SK-N-DZ (cell line): ENCODE measurements around the gene DALRD3. TPM values are rescaled to one million over a fixed set of nuclear protein-coding genes. Genes with fewer than 3 reads are reported as not detected.
A peak's percentile ranks its signal among the peaks of the same experiment; 100 is the strongest.

Experiments used
- DNase-seq: peaks from one replicate; pipeline ENCODE4 v3.0.0-alpha.2; 2015; ENCODE audit warnings: low spot score
- polyA plus RNA-seq, 2 experiments: library from polyadenylated mRNA; depleted of rRNA; stranded (reverse); fragments of >200 nt; gene quantifications; 2 replicates each; pipeline ENCODE4 v1.2.3, GENCODE V29; 2014

Gene DALRD3
- polyA plus RNA-seq (2014; cell fraction: cytosol; rRNA removed), result 19.7 and 30.9 TPM in 2 replicates
- 115 and 121 TPM in 2 replicates for polyA plus RNA-seq (2014; cell fraction: nucleus; rRNA removed)

- DNase-seq, result peak; percentile 68
Observed at GRCh38 chr3:49017971-49018706, at the start of gene DALRD3. DALRD3 (minus strand) TSS chr3:49018580; CDS start chr3:49018564, 16 bp downstream.

- DNase-seq, result no peak
Observed at GRCh38 chr3:49058011-49058410, 39.6 kb upstream of the DALRD3 start.

GRCh38 chr3:49057268-49057667 lies 38.9 kb upstream of the DALRD3 start:
- DNase-seq, result no peak

GRCh38 chr3:49054344-49054862 lies 36.0 kb upstream of the DALRD3 start:
- DNase-seq, result no peak

GRCh38 chr3:49053543-49053942 lies 35.2 kb upstream of the DALRD3 start:
- no peak for DNase-seq

- DNase-seq, result no peak
Observed at GRCh38 chr3:49035281-49035680, 16.9 kb upstream of the DALRD3 start.

- DNase-seq, result no peak
Observed at GRCh38 chr3:49034650-49035049, 16.3 kb upstream of the DALRD3 start.

GRCh38 chr3:49032646-49033304 lies 14.4 kb upstream of the DALRD3 start:
- no peak for DNase-seq

GRCh38 chr3:49030321-49030720 lies 11.9 kb upstream of the DALRD3 start:
- no peak for DNase-seq

- DNase-seq, result no peak
Observed at GRCh38 chr3:49029563-49029884, 11.1 kb upstream of the DALRD3 start.

- peak; percentile 88 for DNase-seq
Observed at GRCh38 chr3:49028673-49029562, 10.5 kb upstream of the DALRD3 start, which contains the start of gene IMPDH2. IMPDH2 (minus strand) TSS chr3:49029398; CDS start chr3:49029350, 48 bp downstream.

GRCh38 chr3:49028298-49028672 lies 9.9 kb upstream of the DALRD3 start:
- DNase-seq, result no peak

- DNase-seq, result no peak
Observed at GRCh38 chr3:49027634-49028033, 9.3 kb upstream of the DALRD3 start.

- DNase-seq, result no peak
Observed at GRCh38 chr3:49026536-49026935, 8.2 kb upstream of the DALRD3 start.

- no peak for DNase-seq
Observed at GRCh38 chr3:49025793-49026520, 7.6 kb upstream of the DALRD3 start.

GRCh38 chr3:49025005-49025792 lies 6.8 kb upstream of the DALRD3 start:
- no peak for DNase-seq

GRCh38 chr3:49024449-49024848 lies 6.1 kb upstream of the DALRD3 start:
- DNase-seq, result no peak

GRCh38 chr3:49023775-49024174 lies 5.4 kb upstream of the DALRD3 start:
- DNase-seq, result no peak

GRCh38 chr3:49022688-49023171 lies 4.3 kb upstream of the DALRD3 start:
- no peak for DNase-seq
